HL-60/S4 treated with retinoic acid at 250 ng/mL for 4 days and 3 days (cell line): ENCODE data around the gene GRK2.

Experiments used
- in situ Hi-C: fragments of 300-500 bp; cut with MboI; formaldehyde crosslinking; loops from 2 replicates; pipeline ENCODE4 v1.7.0; 2022; ENCODE audit warnings: low sequenced_read_pairs

Gene GRK2

GRCh38 chr11:67269401-67270255 is 3.4 kb downstream of the GRK2 start:
- in situ Hi-C loops: loop anchor here (10.0 kb wide), 2 partner anchors 45 to 115 kb away; no protein-coding TSS in a partner anchor

DNA sequence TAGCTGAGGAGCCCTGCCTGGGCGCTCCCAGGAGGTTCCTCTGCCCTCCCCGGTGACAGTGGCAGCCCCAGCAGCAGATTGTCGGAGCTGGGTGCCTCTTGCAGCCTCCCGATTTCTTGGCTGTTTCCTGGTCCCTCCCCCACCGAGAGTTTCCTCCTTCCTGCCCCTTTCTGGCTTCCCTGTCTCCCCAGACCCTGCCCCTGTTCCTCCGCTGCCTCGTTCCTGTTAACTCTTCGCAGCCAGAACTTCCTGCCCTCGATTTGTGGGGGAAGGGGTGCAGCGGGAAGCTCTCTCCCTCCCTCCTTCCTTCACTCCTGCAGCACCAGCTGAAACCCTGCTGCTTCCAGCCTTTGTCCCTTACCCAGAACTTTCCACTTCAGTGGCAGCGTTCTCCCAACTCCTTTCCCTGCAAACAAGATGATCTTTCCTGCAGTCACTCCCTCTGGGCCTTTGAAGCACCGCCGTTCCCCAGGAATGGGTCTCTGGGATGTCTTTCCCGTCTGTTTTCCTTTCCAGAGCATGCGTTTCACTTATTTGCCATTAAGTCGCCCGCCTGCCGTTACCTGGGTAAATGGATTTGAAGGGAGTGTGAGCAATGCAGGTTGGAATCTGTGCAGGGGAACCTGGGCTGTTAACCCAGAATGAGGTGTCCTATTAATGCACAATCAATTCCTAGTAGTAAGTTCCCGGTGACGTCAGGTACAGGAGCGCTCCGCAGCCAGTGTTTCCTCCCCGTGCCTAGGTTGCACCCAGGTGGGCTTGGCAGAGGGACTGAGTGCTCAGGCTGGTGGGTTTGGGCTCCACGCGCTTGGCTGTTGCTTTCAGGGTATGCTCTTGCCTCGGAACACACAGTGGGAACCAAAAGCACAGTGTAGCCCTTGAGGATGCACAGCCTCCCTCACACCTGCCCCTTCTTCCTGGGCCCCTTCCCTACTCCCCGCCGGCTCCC is 4.3 kb downstream of the GRK2 start:
- in situ Hi-C loops: no loop called here

GRCh38 chr11:67271205-67271540 is 4.9 kb downstream of the GRK2 start:
- in situ Hi-C loops: no loop called here

DNA sequence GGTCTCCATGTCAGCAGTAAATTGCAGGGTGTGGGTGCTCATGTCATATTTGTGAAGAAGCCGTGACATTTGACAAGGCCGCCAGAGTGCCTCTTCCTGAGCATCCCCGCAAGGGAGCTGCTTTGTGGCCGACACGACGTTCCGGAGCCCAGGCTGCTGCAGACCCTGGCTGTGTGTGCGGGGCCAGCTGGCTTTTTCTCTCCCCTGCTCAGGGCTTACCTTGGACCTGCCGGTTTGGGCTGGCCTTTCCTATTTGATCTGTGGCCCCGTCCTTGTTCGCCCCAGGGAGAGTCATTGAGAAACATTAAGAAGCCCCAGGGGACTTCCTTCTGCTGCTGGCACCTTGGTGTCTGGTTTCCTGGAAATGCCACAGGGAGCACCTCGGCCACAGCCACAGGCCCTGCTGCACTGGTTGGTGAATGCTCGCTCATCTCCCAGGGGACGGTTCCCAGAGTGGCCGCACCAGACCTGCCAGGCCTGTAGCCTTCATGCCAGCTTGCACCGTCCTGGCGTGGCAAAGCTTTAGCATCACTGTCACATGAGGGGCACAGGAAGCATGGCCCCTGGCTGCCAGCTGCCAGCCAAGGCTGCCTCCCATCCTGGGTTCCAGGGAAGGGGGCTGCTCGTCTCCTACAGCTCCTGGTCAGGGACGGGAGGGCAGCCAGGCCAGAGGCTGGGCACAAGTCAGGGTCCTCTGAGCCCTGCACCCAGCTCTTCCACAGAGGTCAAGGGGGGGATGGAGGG is 5.4 kb downstream of the GRK2 start:
- in situ Hi-C loops: no loop called here

GRCh38 chr11:67272327-67273259 is 6.3 kb downstream of the GRK2 start:
- in situ Hi-C loops: no loop called here

DNA sequence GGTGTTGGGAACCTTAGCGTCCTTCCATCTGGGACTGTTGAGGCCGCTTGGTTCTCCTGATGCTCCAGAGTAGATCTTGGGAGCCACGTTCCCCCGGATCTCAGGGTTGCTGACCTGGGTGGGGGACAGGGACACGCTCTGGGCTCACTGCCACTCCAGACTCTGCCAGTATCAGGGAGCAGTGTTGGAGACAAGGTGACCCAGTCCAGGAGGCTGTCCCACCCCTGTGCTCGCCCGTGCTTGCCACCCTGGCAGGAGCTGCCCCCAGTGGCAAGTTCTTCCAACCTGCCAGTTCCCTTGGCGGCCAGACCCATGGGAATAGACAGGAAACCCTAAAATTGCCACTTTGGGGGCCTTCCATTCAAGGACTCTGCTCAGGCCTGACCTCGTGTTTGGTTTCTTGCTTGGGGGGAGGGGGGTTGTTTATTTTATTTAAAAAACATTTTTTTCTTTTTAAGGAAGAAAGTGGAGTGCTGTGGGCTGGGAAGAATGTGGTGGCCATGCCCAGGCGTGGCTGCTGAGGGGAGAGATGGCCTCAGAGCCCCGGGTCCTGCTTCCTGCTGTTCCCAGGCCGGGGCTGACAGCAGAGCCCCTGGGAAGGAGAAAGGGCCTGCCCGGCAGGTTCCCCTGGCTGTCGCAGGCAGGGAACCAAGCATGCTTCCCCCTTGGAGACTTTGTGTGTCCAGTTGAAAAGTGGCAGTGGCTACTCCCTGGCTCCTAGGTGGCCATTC is 7.2 kb downstream of the GRK2 start:
- in situ Hi-C loops: no loop called here

DNA sequence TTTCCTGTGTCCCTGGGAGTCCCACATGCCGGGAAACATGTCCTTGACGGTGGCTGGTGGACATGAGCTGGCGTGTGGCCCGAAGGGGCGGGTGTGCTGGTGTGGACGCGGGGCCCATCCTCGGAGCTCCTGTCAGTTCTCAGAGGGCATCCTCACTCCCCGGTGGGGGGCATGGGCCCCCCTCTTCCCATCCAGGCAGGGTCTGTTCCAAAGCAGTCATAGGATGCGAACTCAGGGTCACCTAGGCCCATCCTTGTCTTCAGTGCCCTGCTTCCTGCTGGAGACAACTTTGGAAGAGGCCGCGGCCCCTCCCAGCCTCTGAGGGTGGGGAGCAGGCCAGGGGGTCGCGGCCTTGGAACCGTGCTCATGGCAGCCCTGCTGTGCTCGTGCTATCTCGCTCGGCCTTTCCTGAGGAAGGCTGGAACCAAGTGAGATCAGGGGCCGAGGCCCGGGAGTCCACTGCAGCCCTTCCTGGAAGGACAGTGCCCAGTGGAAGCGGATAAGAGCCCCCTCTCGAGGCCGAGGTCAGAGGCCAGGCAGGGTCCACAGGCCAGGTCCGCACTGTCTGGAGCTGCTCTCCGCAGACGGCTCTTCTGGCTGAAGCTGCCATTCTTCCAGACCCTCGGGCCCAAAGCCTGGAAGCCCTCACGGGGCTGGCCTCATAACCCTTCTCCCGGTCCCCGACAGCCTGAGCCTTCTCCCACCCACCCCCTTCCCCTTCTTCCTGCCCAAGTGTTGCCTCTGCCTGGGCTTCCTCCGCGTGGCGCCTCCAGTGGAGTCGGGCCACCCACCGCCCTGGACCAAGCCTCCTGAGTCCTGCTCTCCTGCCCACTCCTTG is 8.7 kb downstream of the GRK2 start:
- in situ Hi-C loops: no loop called here

- in situ Hi-C loops: no loop called here
Observed at GRCh38 chr11:67275606-67276409, 9.5 kb downstream of the GRK2 start.

DNA sequence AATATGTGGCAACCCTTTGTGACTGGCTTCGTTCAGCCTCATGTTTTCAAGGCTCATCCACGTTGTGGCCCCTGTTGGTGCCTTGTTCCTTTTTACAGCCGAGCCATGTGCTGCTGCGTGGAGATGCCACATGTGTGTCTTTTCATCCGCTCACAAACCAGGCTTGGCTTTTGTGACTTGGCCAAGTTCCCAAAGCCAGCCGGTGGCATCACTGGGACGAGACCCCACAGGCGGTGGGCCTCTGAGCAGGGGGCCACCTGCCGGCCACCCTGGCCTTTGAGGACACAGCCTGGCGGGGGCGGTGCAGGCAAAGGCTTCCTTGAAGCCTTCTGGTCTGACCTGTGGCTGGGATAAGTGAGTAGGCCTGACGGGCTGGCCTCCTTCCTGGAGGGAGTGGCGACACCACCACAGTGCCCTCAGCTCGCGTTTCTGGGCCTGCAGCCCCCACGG is 10.5 kb downstream of the GRK2 start:
- in situ Hi-C loops: no loop called here

GRCh38 chr11:67277231-67277961 is 11.1 kb downstream of the GRK2 start:
- in situ Hi-C loops: no loop called here

GRCh38 chr11:67278135-67278938 is 12.1 kb downstream of the GRK2 start:
- in situ Hi-C loops: no loop called here

- in situ Hi-C loops: no loop called here
Observed at GRCh38 chr11:67278939-67279588, 12.8 kb downstream of the GRK2 start.

- in situ Hi-C loops: no loop called here
Observed at GRCh38 chr11:67279589-67280340, 13.5 kb downstream of the GRK2 start.

- in situ Hi-C loops: no loop called here
Observed at GRCh38 chr11:67280341-67280787, 14.1 kb downstream of the GRK2 start.
